Prostate gland (tissue), 2 donors: ENCODE measurements around the gene TMEM207. TPM values are rescaled to one million over a fixed set of nuclear protein-coding genes. Genes with fewer than 3 reads are reported as not detected.

Experiments
- DNase-seq: peaks from one replicate; pipeline ENCODE4 v3.0.0-alpha.2; 2019; ENCODE audit warnings: low spot score
- H3K27ac ChIP-seq, 2 donors: fragments of 200-600 bp; sonication (generic); 2 replicates each; pipeline ENCODE4 v1.5.1; 2017 to 2019
- H3K27me3 ChIP-seq: fragments of 200-600 bp; sonication (generic); replicated peaks from 2 replicates; pipeline ENCODE4 v1.5.1; 2019; ENCODE audit not compliant: insufficient read depth
- H3K36me3 ChIP-seq, 2 donors: fragments of 200-600 bp; sonication (generic); 1 replicate in 1 of 2; 2 replicates in 1 of 2; pipeline versions ENCODE4 v1.5.1 to v1.8.1; 2017 to 2019
- H3K4me1 ChIP-seq: fragments of 200-600 bp; sonication (generic); replicated peaks from 2 replicates; pipeline ENCODE4 v1.5.1; 2019
- H3K4me3 ChIP-seq, 2 donors: fragments of 200-600 bp; sonication (generic); 2 replicates each; pipeline ENCODE4 v1.5.1; 2017 to 2019
- H3K9me3 ChIP-seq: fragments of 200-600 bp; sonication (generic); 2 replicates; pipeline ENCODE4 v1.5.1; 2017
- POLR2A ChIP-seq: fragments of 450-650 bp; IDR thresholded peaks from one replicate; pipeline ENCODE4 v1.6.1; 2016; ENCODE audit warnings: antibody characterized with exemption, mild to moderate bottlenecking
- POLR2AphosphoS5 ChIP-seq: sonication (generic); formaldehyde crosslinking; IDR thresholded peaks from one replicate; pipeline ENCODE4 v1.6.1; 2017; ENCODE audit warnings: antibody characterized with exemption
- WGBS: methylation state at CpG from one replicate; pipeline ENCODE4 v1.1.5; 2018; 5-methylcytosine and 5-hydroxymethylcytosine counted together
- intact Hi-C: fragments of 100-400 bp; cut with DNase I; formaldehyde crosslinking; loops from one replicate; pipeline ENCODE4 v1.14.2; 2022
- total RNA-seq, 2 donors: library from RNA; depleted of rRNA; stranded (reverse); fragments of >200 nt; gene quantifications; one replicate each; pipeline ENCODE4 v1.1.0, GENCODE V29; 2016
- TF ChIP-seq, protein P1 (sequence below), 4 experiments: fragments of 200-600 bp in 2 of 4; fragments of 450-650 bp in 2 of 4; sonication (generic) in 2 of 4; IDR thresholded peaks; 1 replicate in 3 of 4; 2 replicates in 1 of 4; pipeline ENCODE4 v1.5.1; 2016 to 2019; ENCODE audit warnings: antibody characterized with exemption in 4 of 4, mild to moderate bottlenecking in 2 of 4, moderate library complexity in 2 of 4

The TMEM207 gene
- total RNA-seq, 2 donors from 2014 or later = not detected

GRCh38 chr3:190429681-190430080 lies 20.0 kb downstream of the TMEM207 start:
- no peak overlapping the region for H3K4me3 ChIP-seq
- intact Hi-C loops = loop anchor here (10.0 kb wide), 1 partner anchor 205 kb away; no protein-coding TSS in a partner anchor
- no peaks in the 10 kb centered on the region for H3K9me3 ChIP-seq
- TF ChIP-seq POLR2AphosphoS5 (no peak), POLR2A (no peak)
- TF ChIP-seq, protein P1, sequence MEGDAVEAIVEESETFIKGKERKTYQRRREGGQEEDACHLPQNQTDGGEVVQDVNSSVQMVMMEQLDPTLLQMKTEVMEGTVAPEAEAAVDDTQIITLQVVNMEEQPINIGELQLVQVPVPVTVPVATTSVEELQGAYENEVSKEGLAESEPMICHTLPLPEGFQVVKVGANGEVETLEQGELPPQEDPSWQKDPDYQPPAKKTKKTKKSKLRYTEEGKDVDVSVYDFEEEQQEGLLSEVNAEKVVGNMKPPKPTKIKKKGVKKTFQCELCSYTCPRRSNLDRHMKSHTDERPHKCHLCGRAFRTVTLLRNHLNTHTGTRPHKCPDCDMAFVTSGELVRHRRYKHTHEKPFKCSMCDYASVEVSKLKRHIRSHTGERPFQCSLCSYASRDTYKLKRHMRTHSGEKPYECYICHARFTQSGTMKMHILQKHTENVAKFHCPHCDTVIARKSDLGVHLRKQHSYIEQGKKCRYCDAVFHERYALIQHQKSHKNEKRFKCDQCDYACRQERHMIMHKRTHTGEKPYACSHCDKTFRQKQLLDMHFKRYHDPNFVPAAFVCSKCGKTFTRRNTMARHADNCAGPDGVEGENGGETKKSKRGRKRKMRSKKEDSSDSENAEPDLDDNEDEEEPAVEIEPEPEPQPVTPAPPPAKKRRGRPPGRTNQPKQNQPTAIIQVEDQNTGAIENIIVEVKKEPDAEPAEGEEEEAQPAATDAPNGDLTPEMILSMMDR (IDR thresholded peaks at IDR 0.05) = no peak
- no peaks in the 10 kb centered on the region for H3K36me3 ChIP-seq
- H3K27me3 ChIP-seq = no peaks in the 10 kb centered on the region
- H3K27ac ChIP-seq = no peak overlapping the region
- DNase-seq = no peak
- 80% methylated on average over 2 of the region's 2 CpGs for WGBS
- no peaks in the 10 kb centered on the region for H3K4me1 ChIP-seq

GRCh38 chr3:190426806-190427507 lies 22.7 kb downstream of the TMEM207 start:
- no peaks in the 10 kb centered on the region for H3K27me3 ChIP-seq
- no peaks in the 10 kb centered on the region for H3K9me3 ChIP-seq
- no peak for DNase-seq
- H3K36me3 ChIP-seq = no peaks in the 10 kb centered on the region
- no peak overlapping the region for H3K27ac ChIP-seq
- H3K4me3 ChIP-seq = no peak overlapping the region
- H3K4me1 ChIP-seq = no peaks in the 10 kb centered on the region
- 78% methylated on average over 6 of the region's 6 CpGs for WGBS
- intact Hi-C loops = loop anchor here (10.0 kb wide), 1 partner anchor 202 kb away; no protein-coding TSS in a partner anchor
- TF ChIP-seq POLR2AphosphoS5 (no peak), POLR2A (no peak)
- TF ChIP-seq, protein P1 (IDR thresholded peaks at IDR 0.05) = no peak

GRCh38 chr3:190425833-190426232 lies 23.9 kb downstream of the TMEM207 start:
- intact Hi-C loops = loop anchor here (10.0 kb wide), 1 partner anchor 201 kb away; no protein-coding TSS in a partner anchor
- H3K4me1 ChIP-seq = no peaks in the 10 kb centered on the region
- 96% methylated on average over 1 of the region's 1 CpG for WGBS

GRCh38 chr3:190424478-190425439 lies 24.9 kb downstream of the TMEM207 start:
- no peaks in the 10 kb centered on the region for H3K36me3 ChIP-seq
- H3K27me3 ChIP-seq = no peaks in the 10 kb centered on the region
- no peaks in the 10 kb centered on the region for H3K9me3 ChIP-seq
- intact Hi-C loops = loop anchor here (10.0 kb wide), 1 partner anchor 200 kb away; no protein-coding TSS in a partner anchor
- WGBS = 25% methylated on average over 16 of the region's 16 CpGs
- no peaks in the 10 kb centered on the region for H3K4me1 ChIP-seq
- no peak for TF ChIP-seq POLR2AphosphoS5
- TF ChIP-seq, protein P1 (IDR thresholded peaks at IDR 0.05) = peak in 3 of 4 experiments; percentile 58 to 70 (median 65)
- no peak for TF ChIP-seq POLR2A
- peak; percentile 28 for DNase-seq
- no peak overlapping the region for H3K4me3 ChIP-seq
- H3K27ac ChIP-seq = no peak overlapping the region

More at GRCh38 chr3:190425833-190426232, 23.9 kb downstream of the TMEM207 start:
- TF ChIP-seq POLR2A = no peak
- TF ChIP-seq, protein P1 (IDR thresholded peaks at IDR 0.05) = no peak
- no peak for TF ChIP-seq POLR2AphosphoS5
- H3K4me3 ChIP-seq = no peak overlapping the region
- H3K27ac ChIP-seq = no peak overlapping the region
- no peaks in the 10 kb centered on the region for H3K27me3 ChIP-seq
- no peaks in the 10 kb centered on the region for H3K9me3 ChIP-seq
- H3K36me3 ChIP-seq = no peaks in the 10 kb centered on the region
- DNase-seq = no peak
